GM12892 (cell line): ENCODE results near the gene MTIF2.
"Not testable (repeated sequence)": the region's sequence is repeated elsewhere in the genome, so short reads cannot be mapped to it uniquely, and the experiment has no call there.

Source experiments
- DNase-seq: peaks from one replicate; pipeline ENCODE4 v3.0.0; 2011; ENCODE audit not compliant: insufficient read length
- FAIRE-seq: peaks from 2 replicates; lab custom pipeline; 2011; peaks lifted over from hg19 to GRCh38; lab: Jason Lieb, UNC
- POLR2A ChIP-seq: IDR thresholded peaks from 2 replicates; pipeline ENCODE4 v1.6.1; 2011; ENCODE audit warnings: low read depth, low read length, control low read depth
- POLR2AphosphoS5 ChIP-seq: IDR thresholded peaks from 2 replicates; pipeline ENCODE4 v1.6.1; 2011; ENCODE audit warnings: low read depth, low read length, control low read depth
- TAF1 ChIP-seq: IDR thresholded peaks from 2 replicates; pipeline ENCODE4 v1.6.1; 2011; ENCODE audit warnings: low read depth, mild to moderate bottlenecking, control low read depth, low read length, borderline replicate concordance

The MTIF2 gene

DNA sequence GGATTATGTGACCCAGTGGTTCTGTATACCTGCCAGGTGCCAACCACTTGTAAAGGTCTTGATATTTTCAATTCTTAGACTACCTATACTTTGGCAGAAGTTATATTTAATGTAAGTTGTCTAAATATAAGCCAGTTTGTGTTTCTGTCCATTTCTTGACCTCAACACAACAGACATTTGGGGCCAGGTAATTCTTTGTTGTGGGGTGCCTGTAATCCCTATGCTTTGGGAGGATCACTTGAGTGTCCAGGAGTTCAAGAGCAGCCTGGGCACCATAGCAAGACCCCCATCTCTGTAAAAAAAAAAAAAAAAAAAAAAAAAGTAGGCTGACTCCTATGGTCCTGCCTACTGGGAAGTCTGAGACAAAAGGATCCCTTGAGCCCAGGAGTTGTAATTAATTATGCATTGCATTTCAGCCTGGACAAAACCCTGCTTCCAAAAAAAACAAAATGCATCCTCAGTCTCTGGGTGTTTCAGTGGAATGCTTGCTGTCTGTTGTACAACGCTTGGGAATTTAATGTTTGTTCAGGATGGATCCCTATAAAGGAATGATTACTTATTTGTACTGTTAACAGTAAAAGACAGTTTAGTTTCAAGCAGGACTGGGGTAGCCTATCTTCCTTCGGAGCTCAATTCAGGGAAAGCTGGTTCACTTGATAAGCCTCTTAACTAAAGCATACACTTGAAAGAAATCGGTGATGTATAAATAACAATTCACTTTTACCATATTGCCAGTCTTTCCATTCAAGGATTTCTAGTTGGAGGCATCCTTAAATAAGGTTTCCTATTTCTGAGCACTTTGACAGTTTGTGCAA is 33.1 kb downstream of the MTIF2 start:
- FAIRE-seq (no peak), DNase-seq (no peak)
- peak; percentile 66; the same call in 1 of the 2 replicates for TF ChIP-seq POLR2AphosphoS5
- no peak for TF ChIP-seq TAF1
- TF ChIP-seq POLR2A, result peak; percentile 15; the same call in 1 of the 2 replicates

DNA sequence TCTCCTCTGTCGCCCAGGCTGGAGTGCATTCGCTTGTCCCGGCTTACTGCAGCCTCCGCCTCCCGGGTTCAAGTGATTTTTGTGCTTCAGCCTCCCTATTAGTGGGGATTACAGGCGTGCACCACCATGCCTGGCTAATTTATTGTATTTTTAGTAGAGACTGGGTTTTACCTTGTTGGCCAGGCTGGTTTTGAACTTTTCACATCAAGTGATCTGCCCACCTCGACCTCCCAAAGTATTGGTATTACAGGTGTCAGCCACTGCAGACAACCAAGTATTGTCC is 35.4 kb downstream of the MTIF2 start:
- FAIRE-seq (no peak), DNase-seq (no peak)
- no peak for TF ChIP-seq POLR2A
- no peak for TF ChIP-seq POLR2AphosphoS5
- TF ChIP-seq TAF1, result no peak

DNA sequence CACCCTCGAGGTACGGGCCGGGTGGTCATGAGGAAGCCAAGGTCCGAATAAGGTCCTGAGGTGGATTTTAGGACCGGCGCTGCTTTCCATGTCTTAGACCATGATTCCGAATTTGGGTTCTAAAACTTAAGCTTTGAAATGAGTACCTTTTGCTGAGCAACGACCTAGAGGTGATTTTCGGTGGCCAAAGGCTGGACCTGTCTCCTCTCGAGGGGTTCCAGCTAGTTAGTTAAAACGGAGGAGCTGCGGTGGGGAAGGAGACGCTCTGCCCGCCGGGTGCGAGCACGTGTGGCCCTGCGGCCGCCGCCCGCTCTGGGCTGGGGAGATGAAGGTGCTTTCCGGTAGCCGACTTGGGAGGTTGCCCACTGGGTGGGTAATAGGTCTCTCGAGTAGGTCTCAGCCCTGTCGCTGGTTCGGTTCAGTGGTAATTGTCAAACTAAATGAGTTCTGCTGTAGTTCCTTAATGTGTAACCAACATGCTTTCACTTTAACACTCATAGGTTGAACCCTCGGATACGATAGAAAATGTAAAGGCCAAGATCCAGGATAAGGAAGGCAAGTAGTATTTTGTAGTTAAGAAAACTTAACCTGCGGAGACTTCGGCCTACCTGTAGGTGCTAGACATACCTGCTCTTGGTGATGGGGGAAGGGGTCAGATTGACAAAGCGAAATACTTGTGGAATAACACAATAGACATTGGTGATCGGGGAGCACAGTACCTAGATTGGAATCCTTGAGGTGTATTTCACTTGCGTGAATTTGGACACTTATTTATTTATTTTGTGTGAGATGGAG is 36.0 kb downstream of the MTIF2 start:
- TF ChIP-seq POLR2A (no peak; the same call in none of the 2 replicates), POLR2AphosphoS5 (no peak), TAF1 (no peak)
- FAIRE-seq, result no peak
- peak; percentile 33 for DNase-seq

DNA sequence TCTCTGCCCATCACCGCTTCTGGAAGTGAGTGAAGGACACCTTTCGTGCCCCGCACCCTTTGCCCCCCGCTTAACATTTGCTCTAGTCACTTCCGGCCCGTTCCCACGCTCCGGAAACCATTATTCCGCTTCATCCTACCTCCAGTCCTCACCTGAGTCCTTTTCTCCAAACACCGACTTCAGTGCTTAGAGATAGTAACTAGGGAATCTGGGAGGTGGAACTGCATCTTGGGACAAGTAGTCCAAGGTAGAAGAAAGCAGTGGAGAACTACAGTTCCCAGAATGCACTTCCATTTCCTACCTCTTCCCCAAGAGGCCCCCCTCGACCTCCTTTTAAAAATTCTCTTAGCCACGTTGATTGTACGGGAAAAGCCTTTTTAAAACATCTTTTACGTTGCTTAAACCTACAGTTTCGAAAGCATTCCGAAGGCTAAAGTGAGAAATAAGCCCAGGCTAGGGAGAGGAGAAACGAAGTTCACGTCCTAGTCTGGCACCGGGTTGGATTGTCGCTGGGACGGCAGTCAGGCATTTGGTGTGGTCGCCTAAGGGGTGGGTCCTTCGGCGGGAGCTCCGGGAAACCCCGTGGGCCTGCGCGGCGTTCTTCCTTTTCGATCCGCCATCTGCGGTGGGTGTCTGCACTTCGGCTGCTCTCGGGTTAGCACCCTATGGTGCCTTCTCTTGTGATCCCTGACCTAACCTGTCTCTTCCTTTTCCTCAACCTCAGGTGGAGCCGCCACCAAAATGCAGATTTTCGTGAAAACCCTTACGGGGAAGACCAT is 36.8 kb downstream of the MTIF2 start, which contains the start of the genes CLHC1 and RPS27A:
TSS of gene CLHC1 (minus strand) at position 210 of the 779 bp plus-strand sequence. CDS start 9,882 bp downstream, outside the sequence.
TSS of gene RPS27A (plus strand) at position 605 of the 779 bp plus-strand sequence. CDS start at position 742, 137 bp downstream.
- DNase-seq (peak; percentile 60), FAIRE-seq (peak; percentile 86)
- TF ChIP-seq POLR2A (peak; percentile 98), POLR2AphosphoS5 (peak; percentile 99), TAF1 (peak; percentile 98)

DNA sequence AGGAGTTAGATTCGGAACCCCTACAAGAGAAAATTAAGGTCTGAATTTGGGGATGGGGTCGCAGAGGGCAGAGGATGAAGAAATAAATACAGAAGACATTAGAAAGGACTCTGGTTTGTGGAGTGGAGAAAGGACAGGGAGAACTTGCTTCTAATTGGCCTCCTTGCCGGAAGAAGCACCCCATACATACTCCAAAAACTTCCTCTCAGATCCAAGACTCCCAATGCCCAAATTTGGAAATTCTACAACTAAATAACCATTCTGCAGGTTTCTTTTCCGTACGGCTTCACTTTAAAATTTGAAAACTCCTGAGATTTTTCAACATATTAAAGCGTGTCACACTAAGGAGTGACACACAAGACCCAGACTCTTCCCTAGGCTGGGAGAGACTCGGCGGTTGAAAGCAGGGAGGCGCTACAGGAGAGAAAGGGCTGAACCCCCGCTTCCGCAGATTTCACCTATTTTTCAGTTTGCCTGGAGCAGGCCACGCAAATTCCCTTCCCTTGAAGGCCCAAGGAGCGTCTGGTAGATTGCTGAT is 37.4 kb downstream of the MTIF2 start:
- TF ChIP-seq TAF1 (no peak), POLR2AphosphoS5 (no peak), POLR2A (no peak)
- no peak for DNase-seq
- no peak for FAIRE-seq

DNA sequence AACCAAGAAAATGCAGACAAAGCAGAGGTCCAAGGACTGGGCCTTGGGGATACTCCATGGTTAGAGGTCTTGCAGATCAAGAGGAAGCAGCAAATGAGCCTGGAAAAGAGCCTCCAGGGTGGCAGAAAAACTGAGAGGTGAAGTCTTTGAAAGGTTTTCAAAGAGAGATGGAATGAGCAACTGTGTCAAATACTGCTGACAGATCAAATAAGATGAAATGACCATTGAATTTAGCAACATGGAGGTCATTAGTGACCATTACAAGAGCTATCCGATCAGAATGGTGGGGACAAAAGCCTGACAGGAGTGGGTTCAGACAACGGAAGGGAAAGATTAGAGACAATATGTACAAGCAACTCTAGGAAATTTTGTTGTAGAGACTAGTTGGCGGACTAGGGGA is 38.5 kb downstream of the MTIF2 start:
- FAIRE-seq (no peak), DNase-seq (no peak)
- TF ChIP-seq POLR2AphosphoS5 (no peak), TAF1 (no peak), POLR2A (no peak)

DNA sequence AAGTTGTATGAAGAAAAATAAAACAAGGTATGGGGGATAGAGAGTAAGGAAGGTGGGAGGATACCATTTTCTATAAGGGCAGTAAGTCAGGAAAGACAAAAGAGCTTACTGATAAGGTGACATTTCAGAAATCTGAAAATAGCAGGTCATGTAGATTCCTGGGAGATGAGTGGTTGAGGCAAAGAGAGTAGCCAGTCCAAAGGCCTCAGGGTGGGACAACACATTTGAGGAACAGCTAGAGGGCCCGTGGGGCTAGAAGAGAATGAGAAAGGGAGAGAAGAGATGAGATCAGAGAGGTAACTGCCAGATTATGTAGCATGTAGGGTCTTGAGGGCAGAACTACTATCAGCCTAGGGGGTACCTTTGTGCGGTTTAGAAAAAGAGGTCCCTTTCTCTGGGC is 39.8 kb downstream of the MTIF2 start:
- DNase-seq (no peak), FAIRE-seq (no peak)
- TF ChIP-seq TAF1 (no peak), POLR2AphosphoS5 (no peak), POLR2A (no peak)

DNA sequence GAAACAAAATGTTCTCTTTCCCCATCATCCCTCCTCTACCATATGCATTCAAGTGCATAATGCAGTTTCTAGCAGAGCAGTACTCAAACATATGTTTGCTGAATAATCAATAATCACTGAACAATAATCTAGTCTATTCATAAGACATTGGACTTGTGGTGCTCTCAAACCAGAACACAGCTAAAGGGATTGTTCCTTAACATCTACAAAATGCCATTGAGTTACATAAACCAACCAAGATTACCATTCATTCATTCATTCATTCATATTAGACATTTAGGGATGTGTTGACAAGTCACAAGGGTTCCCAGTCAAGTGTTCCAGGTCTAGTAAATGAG is 40.8 kb downstream of the MTIF2 start:
- FAIRE-seq (no peak), DNase-seq (no peak)
- TF ChIP-seq POLR2A (no peak), POLR2AphosphoS5 (no peak), TAF1 (no peak)

DNA sequence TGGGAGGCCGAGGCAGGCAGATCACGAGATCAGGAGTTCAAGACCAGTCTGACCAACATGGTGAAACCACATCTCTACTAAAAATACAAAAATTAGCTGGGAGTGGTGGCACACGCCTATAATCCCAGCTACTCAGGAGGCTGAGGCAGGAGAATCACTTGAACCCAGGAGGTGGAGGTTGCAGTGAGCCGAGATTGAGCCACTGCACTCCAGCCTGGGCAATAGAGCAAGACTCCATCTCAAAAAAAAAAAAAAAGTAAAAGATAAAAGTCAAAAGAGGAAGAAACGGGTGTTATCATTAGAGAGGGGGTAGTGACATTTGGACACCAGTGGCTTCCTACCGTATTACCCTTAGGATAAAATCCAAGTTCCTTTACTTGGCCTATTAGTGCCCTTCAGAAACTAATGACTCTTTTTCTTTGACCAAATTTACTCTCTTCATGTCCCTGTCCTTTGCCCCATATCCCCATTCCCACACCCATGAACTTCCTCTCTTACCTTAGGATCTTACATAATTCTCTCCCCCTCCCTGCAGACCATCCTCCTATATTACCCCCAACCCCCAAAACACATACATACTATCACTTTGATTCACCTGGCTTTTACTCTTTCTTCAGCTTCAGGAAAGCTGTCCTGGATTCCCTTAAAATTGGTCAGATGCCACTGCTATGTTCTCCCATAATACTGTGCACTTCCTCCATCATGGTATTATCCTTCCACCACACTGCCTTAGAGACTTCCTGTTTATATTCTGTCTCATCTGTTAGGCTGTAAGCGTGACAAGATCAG is 41.4 kb downstream of the MTIF2 start:
- DNase-seq, FAIRE-seq: not testable (repeated sequence)

DNA sequence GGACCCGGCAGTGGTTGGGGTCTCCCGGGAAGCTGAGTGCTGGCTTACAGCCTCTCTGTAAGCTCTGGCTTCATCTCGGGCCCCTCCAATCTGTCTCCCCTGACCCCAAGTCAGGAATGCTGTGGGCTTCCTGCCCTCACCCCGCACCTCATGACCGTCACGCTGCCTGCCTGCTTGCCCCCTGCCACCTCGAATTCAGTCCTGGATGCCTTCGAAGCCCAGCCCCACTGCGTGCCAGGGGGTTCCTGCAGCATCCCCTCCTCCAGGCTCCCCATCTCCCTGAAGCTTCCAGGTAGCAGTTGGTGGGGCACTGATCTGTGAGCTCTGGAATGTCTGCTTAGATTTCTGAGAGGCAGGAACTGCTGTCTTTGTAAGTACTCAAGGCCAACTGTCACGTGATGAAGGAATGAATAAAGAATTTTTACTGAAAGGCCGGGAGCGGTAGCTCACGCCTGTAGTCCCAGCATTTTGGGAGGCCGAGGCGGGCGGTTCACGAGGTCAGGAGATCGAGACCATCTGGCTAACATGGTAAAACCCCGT is 43.5 kb downstream of the MTIF2 start:
- FAIRE-seq (no peak), DNase-seq (no peak)
- TF ChIP-seq TAF1, result no peak
- TF ChIP-seq POLR2A, result no peak
- no peak for TF ChIP-seq POLR2AphosphoS5
